PC-9 (cell line): ENCODE data around the gene NETO1. TPM values are rescaled to one million over a fixed set of nuclear protein-coding genes. Genes with fewer than 3 reads are reported as not detected.

ENCODE experiments used
- BruUV-seq: library from RNA; stranded (reverse); fragments of 400-500 nt; replicated peaks from 2 replicates; lab custom pipeline; 2021; lab: Mats Ljungman, UMichigan
- CTCF ChIA-PET: fragments of 300-600 bp; sonication (Branson Sonifier 250); formaldehyde crosslinking; loops from one replicate; lab custom pipeline; 2022; ENCODE audit warnings: antibody characterized with exemption; lab: Charles Lee
- POLR2A ChIA-PET: fragments of 300-600 bp; sonication (Branson Sonifier 250); formaldehyde crosslinking; loops from one replicate; lab custom pipeline; 2022; ENCODE audit warnings: antibody characterized with exemption; ENCODE audit not compliant: unreplicated experiment; lab: Charles Lee
- DNase-seq, 2 experiments: peaks; one replicate each; pipeline versions ENCODE4 v3.0.0 to v3.0.0-alpha.2; 2015 to 2022; ENCODE audit warnings: mixed read lengths in 1 of 2
- H2AFZ ChIP-seq: fragments of 200-600 bp; sonication (generic); 2 replicates; pipeline ENCODE4 v1.8.1; 2017; ENCODE audit warnings: antibody characterized with exemption
- H3F3A ChIP-seq: fragments of 200-600 bp; sonication (generic); 2 replicates; pipeline ENCODE4 v1.8.1; 2017; ENCODE audit warnings: antibody characterized with exemption, mild to moderate bottlenecking, low read depth; ENCODE audit not compliant: insufficient read depth
- H3K27ac ChIP-seq: fragments of 200-600 bp; sonication (generic); 2 replicates; pipeline ENCODE4 v1.6.1; 2016; ENCODE audit warnings: mixed run types
- H3K27me3 ChIP-seq: fragments of 200-600 bp; sonication (generic); 2 replicates; pipeline ENCODE4 v1.6.1; 2016; ENCODE audit warnings: low read depth, mixed run types; ENCODE audit not compliant: insufficient read depth
- H3K36me3 ChIP-seq: fragments of 200-600 bp; sonication (generic); 2 replicates; pipeline ENCODE4 v1.6.1; 2016; ENCODE audit warnings: low read depth, mixed run types
- H3K4me1 ChIP-seq: fragments of 200-600 bp; sonication (generic); replicated peaks from 2 replicates; pipeline ENCODE4 v1.6.1; 2016; ENCODE audit warnings: mixed run types; ENCODE audit not compliant: insufficient read depth
- H3K4me2 ChIP-seq: fragments of 200-600 bp; sonication (generic); 2 replicates; pipeline ENCODE4 v1.6.1; 2017; ENCODE audit warnings: mixed run types
- H3K4me3 ChIP-seq: fragments of 200-600 bp; sonication (generic); 2 replicates; pipeline ENCODE4 v1.6.1; 2016; ENCODE audit warnings: mixed run types
- H3K79me2 ChIP-seq: fragments of 200-600 bp; sonication (generic); 2 replicates; pipeline ENCODE4 v1.6.1; 2017; ENCODE audit warnings: low read depth, mixed run types
- H3K9me2 ChIP-seq: fragments of 200-600 bp; sonication (generic); 2 replicates; pipeline ENCODE4 v1.8.1; 2017; ENCODE audit warnings: mild to moderate bottlenecking; ENCODE audit not compliant: insufficient read depth
- H3K9me3 ChIP-seq: fragments of 200-600 bp; sonication (generic); 2 replicates; pipeline ENCODE4 v1.8.1; 2016; ENCODE audit warnings: low read depth; ENCODE audit not compliant: insufficient read depth
- H4K20me1 ChIP-seq: fragments of 200-600 bp; sonication (generic); 2 replicates; pipeline ENCODE4 v1.8.1; 2017; ENCODE audit not compliant: insufficient read depth
- EZH2 ChIP-seq: fragments of 200-600 bp; sonication (generic); IDR thresholded peaks from 2 replicates; pipeline ENCODE4 v1.8.0; 2017; ENCODE audit warnings: antibody characterized with exemption, low read depth
- intact Hi-C: fragments of 100-400 bp; cut with micrococcal nuclease; formaldehyde crosslinking; loops from one replicate; pipeline ENCODE4 v1.10.0; 2022; ENCODE audit not compliant: unreplicated experiment
- total RNA-seq: library from RNA; stranded (reverse); gene quantifications from 2 replicates; pipeline ENCODE4 v1.2.3, GENCODE V29; 2021
- TF ChIP-seq, protein P1 (sequence below): fragments of 200-600 bp; sonication (generic); conservative IDR thresholded peaks from 2 replicates; pipeline ENCODE4 v1.6.1; 2017; ENCODE audit warnings: mixed run types, antibody characterized with exemption, mild to moderate bottlenecking, moderate library complexity

NETO1 gene
- total RNA-seq, 1 experiment from 2014 or later, result not detected

DNA sequence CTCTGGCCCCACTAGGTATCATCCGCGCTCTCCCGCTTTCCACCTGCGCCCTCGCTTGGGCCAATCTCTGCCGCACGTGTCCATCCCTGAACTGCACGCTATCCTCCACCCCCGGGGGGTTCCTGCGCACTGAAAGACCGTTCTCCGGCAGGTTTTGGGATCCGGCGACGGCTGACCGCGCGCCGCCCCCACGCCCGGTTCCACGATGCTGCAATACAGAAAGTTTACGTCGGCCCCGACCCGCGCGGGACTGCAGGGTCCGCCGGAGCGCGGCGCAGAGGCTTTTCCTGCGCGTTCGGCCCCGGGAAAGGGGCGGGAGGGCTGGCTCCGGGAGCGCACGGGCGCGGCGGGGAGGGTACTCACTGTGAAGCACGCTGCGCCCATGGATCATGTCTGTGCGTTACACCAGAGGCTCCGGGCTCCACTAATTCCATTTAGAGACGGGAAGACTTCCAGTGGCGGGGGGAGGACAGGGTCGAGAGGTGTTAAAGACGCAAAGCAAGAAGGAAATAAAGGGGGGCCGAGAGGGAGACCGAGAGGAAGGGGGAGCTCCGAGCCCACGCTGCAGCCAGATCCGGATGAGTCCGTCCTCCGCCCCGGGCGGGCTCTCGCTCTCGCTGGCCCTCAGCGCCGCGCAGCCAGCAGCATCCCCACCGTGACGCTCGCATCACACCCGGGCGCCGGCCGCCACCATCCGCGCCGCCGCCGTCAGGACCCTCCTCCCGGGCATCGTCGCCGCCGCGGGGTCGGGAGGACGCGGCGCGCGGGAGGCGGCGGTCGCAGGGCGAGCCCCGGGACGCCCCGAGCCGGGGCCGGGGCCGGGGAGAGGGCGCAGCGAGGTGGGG, 664 bp downstream of the NETO1 start:
- Histone ChIP-seq H4K20me1 (no peaks in the 10 kb centered on the region), H3K9me3 (peaks cover 2% of the 10 kb centered on the region; the same call in 1 of the 2 replicates), H3K36me3 (no peaks in the 10 kb centered on the region), H3K4me2 (no peak overlapping the region), H3K79me2 (no peaks in the 10 kb centered on the region), H3K27ac (no peak overlapping the region), H3F3A (no peaks in the 10 kb centered on the region), H3K9me2 (no peaks in the 10 kb centered on the region), H2AFZ (no peak overlapping the region), H3K4me3 (no peak overlapping the region), H3K27me3 (no peaks in the 10 kb centered on the region), H3K4me1 (peaks cover 17% of the 10 kb centered on the region)
- ChIA-PET CTCF (no interaction called here), POLR2A (no interaction called here)
- no TSS peak for BruUV-seq
- no peak for DNase-seq
- intact Hi-C loops, result no loop called here
- TF ChIP-seq EZH2, result no peak
- TF ChIP-seq, protein P1, sequence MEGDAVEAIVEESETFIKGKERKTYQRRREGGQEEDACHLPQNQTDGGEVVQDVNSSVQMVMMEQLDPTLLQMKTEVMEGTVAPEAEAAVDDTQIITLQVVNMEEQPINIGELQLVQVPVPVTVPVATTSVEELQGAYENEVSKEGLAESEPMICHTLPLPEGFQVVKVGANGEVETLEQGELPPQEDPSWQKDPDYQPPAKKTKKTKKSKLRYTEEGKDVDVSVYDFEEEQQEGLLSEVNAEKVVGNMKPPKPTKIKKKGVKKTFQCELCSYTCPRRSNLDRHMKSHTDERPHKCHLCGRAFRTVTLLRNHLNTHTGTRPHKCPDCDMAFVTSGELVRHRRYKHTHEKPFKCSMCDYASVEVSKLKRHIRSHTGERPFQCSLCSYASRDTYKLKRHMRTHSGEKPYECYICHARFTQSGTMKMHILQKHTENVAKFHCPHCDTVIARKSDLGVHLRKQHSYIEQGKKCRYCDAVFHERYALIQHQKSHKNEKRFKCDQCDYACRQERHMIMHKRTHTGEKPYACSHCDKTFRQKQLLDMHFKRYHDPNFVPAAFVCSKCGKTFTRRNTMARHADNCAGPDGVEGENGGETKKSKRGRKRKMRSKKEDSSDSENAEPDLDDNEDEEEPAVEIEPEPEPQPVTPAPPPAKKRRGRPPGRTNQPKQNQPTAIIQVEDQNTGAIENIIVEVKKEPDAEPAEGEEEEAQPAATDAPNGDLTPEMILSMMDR, result no peak

DNA sequence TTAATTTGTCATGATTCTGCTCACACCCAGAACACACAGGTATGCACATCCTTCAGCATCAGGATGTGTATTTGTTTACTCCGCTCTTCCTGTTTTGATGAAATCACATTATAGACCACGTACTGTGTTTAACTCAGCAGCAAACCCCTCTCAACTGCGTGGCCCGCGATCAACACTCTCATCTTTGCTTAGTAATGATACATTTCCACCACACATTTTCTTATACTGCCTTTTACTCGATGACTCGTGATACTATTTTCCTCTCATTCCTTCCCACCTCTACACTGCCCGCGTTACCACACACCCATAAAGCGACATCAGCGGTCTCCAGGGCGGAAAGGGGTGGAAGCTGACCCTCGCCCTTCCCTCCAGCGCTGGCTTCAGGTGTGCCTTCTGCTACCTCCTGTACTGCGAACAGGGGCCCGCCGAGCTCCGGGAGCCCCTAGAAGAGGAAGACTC, 1.3 kb downstream of the NETO1 start:
- ChIA-PET POLR2A (no interaction called here), CTCF (no interaction called here)
- Histone ChIP-seq H3K4me1 (peaks cover 13% of the 10 kb centered on the region), H3K9me3 (peaks cover 2% of the 10 kb centered on the region; the same call in 1 of the 2 replicates), H3K36me3 (no peaks in the 10 kb centered on the region), H3K79me2 (no peaks in the 10 kb centered on the region), H3K4me3 (no peak overlapping the region), H3K27ac (no peak overlapping the region), H3K27me3 (no peaks in the 10 kb centered on the region), H4K20me1 (no peaks in the 10 kb centered on the region), H3F3A (no peaks in the 10 kb centered on the region), H2AFZ (no peak overlapping the region), H3K9me2 (no peaks in the 10 kb centered on the region), H3K4me2 (no peak overlapping the region)
- TF ChIP-seq, protein P1, result no peak
- no peak for TF ChIP-seq EZH2
- intact Hi-C loops, result no loop called here
- no TSS peak for BruUV-seq
- DNase-seq, result no peak

DNA sequence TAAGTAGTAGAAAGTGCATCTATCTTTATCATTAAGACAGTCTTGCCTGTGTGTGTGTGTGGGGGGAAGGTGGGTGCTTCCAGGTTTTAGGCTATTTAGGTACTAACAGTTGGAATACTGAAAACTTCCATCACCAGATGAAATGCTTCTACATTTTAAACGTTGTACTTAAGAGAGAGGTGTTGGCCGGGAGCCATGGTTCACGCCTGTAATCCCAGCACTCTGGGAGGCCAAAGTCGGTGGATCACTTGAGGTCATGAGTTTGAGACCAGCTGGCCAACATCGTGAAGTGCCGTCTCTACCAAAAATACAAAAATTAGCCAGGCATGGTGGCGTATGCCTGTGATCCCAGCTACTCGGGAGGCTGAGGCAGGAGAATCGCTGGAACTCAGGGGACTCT, 4.0 kb downstream of the NETO1 start:
- CTCF ChIA-PET, result no interaction called here
- BruUV-seq, result no TSS peak
- H3K9me3 ChIP-seq, result 0 out of 2 replicates have a peak, but pooled peaks cover 2% of the 10 kb centered on the region

More for the DNA sequence above, 4.0 kb downstream of the NETO1 start:
- Histone ChIP-seq H3K36me3 (no peaks in the 10 kb centered on the region), H3K4me3 (no peak overlapping the region), H3K27me3 (no peaks in the 10 kb centered on the region), H3K79me2 (no peaks in the 10 kb centered on the region), H2AFZ (no peak overlapping the region), H3K9me2 (no peaks in the 10 kb centered on the region), H3F3A (no peaks in the 10 kb centered on the region), H3K4me2 (no peak overlapping the region), H3K4me1 (no peaks in the 10 kb centered on the region), H4K20me1 (no peaks in the 10 kb centered on the region), H3K27ac (no peak overlapping the region)
- POLR2A ChIA-PET, result no interaction called here
- intact Hi-C loops, result no loop called here
- no peak for TF ChIP-seq EZH2
- TF ChIP-seq, protein P1, result no peak
- no peak for DNase-seq
